Heart right ventricle (tissue), 16 donors: Measurements from ENCODE around the gene CLEC9A. TPM values are rescaled to one million over a fixed set of nuclear protein-coding genes. Genes with fewer than 3 reads are reported as not detected.

Experiments
- ATAC-seq, 8 donors: fragments of 200-7000 bp; cut with Tn5 transposase; one replicate each; pipeline ENCODE4 v1.9.1; 2020; ENCODE audit warnings: mild to moderate bottlenecking in 8 of 8, moderate library complexity in 8 of 8, moderate number of reproducible peaks in 1 of 8
- DNase-seq, 2 donors: peaks; one replicate each; pipeline ENCODE4 v3.0.0-alpha.2; 2020
- H3K27ac ChIP-seq, 10 donors: fragments of 200-600 bp; sonication (generic) in 2 of 10; one replicate each; pipeline versions ENCODE4 v1.5.0 to v1.8.0; 2020 to 2022; ENCODE audit warnings: mild to moderate bottlenecking in 3 of 10
- H3K27me3 ChIP-seq, 7 donors: fragments of 200-600 bp; one replicate each; pipeline ENCODE4 v1.8.0; 2021 to 2022; ENCODE audit warnings: mild to moderate bottlenecking in 2 of 7
- H3K36me3 ChIP-seq, 9 donors: fragments of 200-600 bp; sonication (generic) in 1 of 9; one replicate each; pipeline versions ENCODE4 v1.5.0 to v1.8.0; 2020 to 2022; ENCODE audit warnings: mild to moderate bottlenecking in 2 of 9
- H3K4me1 ChIP-seq, 9 donors: fragments of 200-600 bp; sonication (generic) in 1 of 9; one replicate each; pipeline versions ENCODE4 v1.5.0 to v1.8.0; 2020 to 2022; ENCODE audit warnings: mild to moderate bottlenecking in 4 of 9
- H3K4me3 ChIP-seq, 10 donors: fragments of 200-600 bp; sonication (generic) in 2 of 10; one replicate each; pipeline versions ENCODE4 v1.5.0 to v1.8.0; 2020 to 2022; ENCODE audit warnings: mild to moderate bottlenecking in 7 of 10, moderate library complexity in 2 of 10
- H3K9me3 ChIP-seq, 11 donors: fragments of 200-600 bp in 10 of 11; sonication (generic) in 2 of 11; one replicate each; pipeline versions ENCODE4 v1.5.0 to v1.8.0; 2013 to 2022; ENCODE audit warnings: mild to moderate bottlenecking in 2 of 11, control low read depth in 1 of 11, moderate library complexity in 1 of 11
- CTCF ChIP-seq, 9 donors: fragments of 200-600 bp; sonication (generic) in 2 of 9; IDR thresholded peaks; one replicate each; pipeline versions ENCODE4 v1.5.0 to v1.8.0; 2021 to 2022; ENCODE audit warnings: antibody characterized with exemption in 9 of 9, mild to moderate bottlenecking in 5 of 9, moderate library complexity in 1 of 9
- WGBS, 2 donors: extraction: QIAGEN DNeasy Blood & Tissue Kit; methylation state at CpG; one replicate each; pipeline ENCODE4 v1.1.7; 2013; ENCODE audit warnings: inconsistent platforms in 1 of 2; 5-methylcytosine and 5-hydroxymethylcytosine counted together
- intact Hi-C, 10 donors: fragments of 100-400 bp; cut with DNase I; formaldehyde crosslinking; loops; one replicate each; pipeline versions ENCODE4 v1.11.1 to v1.14.2; 2022
- polyA plus RNA-seq, 2 donors: library from polyadenylated mRNA; stranded (reverse); fragments of 200-250 nt; gene quantifications; one replicate each; pipeline ENCODE4 v1.2.3, GENCODE V29; 2013
- total RNA-seq, 10 donors: library from RNA; stranded (reverse); fragmentation: NEBNext Ultra II Directional in 3 of 10; extraction: Animal tissue kit (Norgen Biotek cat#: 25700) in 3 of 10; gene quantifications; one replicate each; pipeline versions ENCODE4 v1.2.1 to v1.2.4, GENCODE V29; 2021 to 2023
- donor health status: Arrhythmogenic right ventricular cardiomyopathy.
- donor health status: ischemic (EF 13 %, LVEDD 7.1; RV severe dilation, severe dysfunction).
- donor health status: healthy with polysubstance abuse.
- donor health status: DM: no; HTN: yes; CAD: no.
- donor health status: DM: no; HTN: no; CAD: no.
- donor health status: ischemic (EF 25% LVEDD 6.9; RV normal size, moderate dysfunction).
- donor health status: ischemic (EF 25% LVEDD 5.7; RV mildly dilated, moderate dysfunction).
- donor health status: healthy.
- donor health status: DM: yes; HTN: yes; CAD: no.
- donor health status: Ischemic cardiomyopathy.
- donor health status: ischemic (EF 35%, LVEDD 5.7; RV mildly dilated, moderate dysfunction).
- donor health status: nonischemic (EF 11% LVEDD 7.7; RV severe dilation, severe dysfunction).
- donor health status: DM: yes; HTN: yes; CAD: no.
- donor health status: PGD.
- donor health status: ischemic (EF 29% LVEDD 5.4; RV normal size, mild dysfunction).
- donor health status: nonischemic (EF 23%, LVEDD 6.1; RV moderate dilation, normal function).

The CLEC9A gene
- total and polyA plus RNA-seq, 12 donors = 0.04 to 0.37 (median 0.18) TPM; not detected in 8

GRCh38 chr12:10095971-10096370 lies 65.5 kb downstream of the CLEC9A start:
- ATAC-seq (no peak), DNase-seq (no peak)
- H3K4me3 ChIP-seq = peak overlapping the region in 6 of 10 donors; percentile 39 to 55 (median 46)
- 72 to 76% methylated on average over 3 of the region's 3 CpGs for WGBS, 2 donors
- peak overlapping the region in 8 of 10 donors; percentile 43 to 85 (median 80) for H3K27ac ChIP-seq
- TF ChIP-seq CTCF (IDR thresholded peaks at IDR 0.05) = no peak
- no peaks in the 10 kb centered on the region for H3K36me3 ChIP-seq
- no peaks in the 10 kb centered on the region for H3K27me3 ChIP-seq
- intact Hi-C loops = no loop called here
- no peaks in the 10 kb centered on the region for H3K9me3 ChIP-seq
- H3K4me1 ChIP-seq = peaks cover 0 to 60% (median 33%) of the 10 kb centered on the region in 9 donors

DNA sequence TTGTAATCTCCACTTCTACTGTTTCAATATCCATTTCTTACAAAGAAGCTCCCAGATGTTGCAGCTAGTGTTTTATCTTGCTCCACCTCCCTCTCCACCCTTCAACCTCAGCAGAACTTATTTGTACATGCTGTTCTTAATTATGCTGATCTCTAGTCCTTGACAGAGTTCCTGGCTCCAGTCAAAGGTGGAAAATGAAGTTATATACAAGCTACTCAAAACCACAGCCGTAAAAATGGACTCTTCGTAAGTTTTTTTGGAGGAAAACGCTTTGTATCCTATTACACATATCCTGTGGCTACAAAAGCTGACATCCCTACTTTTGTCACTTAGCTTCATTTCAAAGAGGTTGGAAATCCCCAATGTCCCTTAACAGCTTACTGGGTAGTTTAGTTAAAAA lies 67.0 kb downstream of the CLEC9A start:
- intact Hi-C loops = no loop called here
- H3K4me1 ChIP-seq = peaks cover 0 to 62% (median 39%) of the 10 kb centered on the region in 9 donors
- 44 to 60% methylated on average over 3 of the region's 3 CpGs for WGBS, 2 donors

GRCh38 chr12:10098791-10099190 lies 68.3 kb downstream of the CLEC9A start, which contains the start of gene CLEC1A:
TSS of gene CLEC1A (minus strand) at chr12:10098985. CDS start at chr12:10098922, 63 bp downstream.
- DNase-seq = peak; percentile 25 to 56
- WGBS, 2 donors = 34 to 36% methylated on average over 10 of the region's 10 CpGs
- Histone ChIP-seq H3K4me3 (peak within 1 kb of the TSS in 9 of 10 donors; percentile 17 to 55 (median 40)), H3K27ac (peak within 1 kb of the TSS; percentile 49 to 85 (median 72)), H3K27me3 (no peaks in the 10 kb centered on the region), H3K9me3 (peaks cover 0 to 5% (median 0%) of the 10 kb centered on the region in 11 donors), H3K4me1 (peaks cover 0 to 50% (median 28%) of the 10 kb centered on the region in 9 donors), H3K36me3 (no peaks in the 10 kb centered on the region)
- intact Hi-C loops = loop anchor here in 1 of 10 donors (2.0 kb wide), 1 partner anchor 30 kb away; no protein-coding TSS in a partner anchor
- no peak for TF ChIP-seq CTCF (IDR thresholded peaks at IDR 0.05)
- peak; percentile 62 to 92 (median 85) for ATAC-seq

More for the DNA sequence above, 67.0 kb downstream of the CLEC9A start:
- Histone ChIP-seq H3K9me3 (no peaks in the 10 kb centered on the region), H3K36me3 (no peaks in the 10 kb centered on the region), H3K27ac (peak overlapping the region; percentile 7 to 85 (median 72)), H3K27me3 (no peaks in the 10 kb centered on the region), H3K4me3 (peak overlapping the region in 8 of 10 donors; percentile 2 to 55 (median 42))
- DNase-seq = no peak
- no peak for TF ChIP-seq CTCF (IDR thresholded peaks at IDR 0.05)
- peak in 5 of 8 donors; percentile 11 to 63 (median 43) for ATAC-seq

- intact Hi-C loops = no loop called here
- DNase-seq = no peak
- peak in 6 of 8 donors; percentile 26 to 65 (median 33) for ATAC-seq
- Histone ChIP-seq H3K27ac (peak overlapping the region in 3 of 10 donors; percentile 29 to 42 (median 36)), H3K4me3 (no peak overlapping the region), H3K36me3 (no peaks in the 10 kb centered on the region), H3K4me1 (peaks cover 0 to 34% (median 22%) of the 10 kb centered on the region in 9 donors), H3K9me3 (peaks cover 0 to 8% (median 0%) of the 10 kb centered on the region in 11 donors), H3K27me3 (no peaks in the 10 kb centered on the region)
- WGBS, 2 donors = 52 to 62% methylated on average over 5 of the region's 5 CpGs
- TF ChIP-seq CTCF (IDR thresholded peaks at IDR 0.05) = no peak
Measured at GRCh38 chr12:10101042-10101579, 70.6 kb downstream of the CLEC9A start.
